Right atrium auricular region (tissue), 2 donors: ENCODE measurements around the gene ZNF771. TPM values are rescaled to one million over a fixed set of nuclear protein-coding genes. Genes with fewer than 3 reads are reported as not detected.
A peak's percentile ranks its signal among the peaks of the same experiment; 100 is the strongest.

Source experiments
- DNase-seq: peaks from one replicate; pipeline ENCODE4 v3.0.0-alpha.2; 2019; ENCODE audit warnings: low spot score
- H3K27ac ChIP-seq, 2 donors: fragments of 200-600 bp; sonication (generic); 1 replicate in 1 of 2; 2 replicates in 1 of 2; pipeline ENCODE4 v1.5.1; 2016 to 2019
- H3K27me3 ChIP-seq, 2 donors: fragments of 200-600 bp; sonication (generic); one replicate each; pipeline versions ENCODE4 v1.5.1 to v1.6.0; 2017 to 2019
- H3K36me3 ChIP-seq: fragments of 200-600 bp; sonication (generic); one replicate; pipeline ENCODE4 v1.5.1; 2016
- H3K4me1 ChIP-seq, 2 donors: fragments of 200-600 bp; sonication (generic); one replicate each; pipeline versions ENCODE4 v1.5.1 to v1.6.0; 2017 to 2019
- H3K4me3 ChIP-seq, 2 donors: fragments of 200-600 bp; sonication (generic); 1 replicate in 1 of 2; 2 replicates in 1 of 2; pipeline ENCODE4 v1.5.1; 2017 to 2019; ENCODE audit warnings: mild to moderate bottlenecking in 1 of 2, moderate library complexity in 1 of 2
- H3K9me3 ChIP-seq, 2 donors: fragments of 200-600 bp; sonication (generic); one replicate each; pipeline ENCODE4 v1.5.1; 2019
- total RNA-seq, 2 donors: library from RNA; depleted of rRNA; stranded (reverse); fragments of >200 nt; gene quantifications; one replicate each; pipeline ENCODE4 v1.1.0, GENCODE V29; 2016
- TF ChIP-seq, protein P1 (sequence below), 2 donors: fragments of 200-600 bp; sonication (generic); IDR thresholded peaks; one replicate each; pipeline ENCODE4 v1.5.1; 2019; ENCODE audit warnings: antibody characterized with exemption in 2 of 2

Gene ZNF771
- total RNA-seq, 2 donors from 2014 or later = 13.0 to 14.3 TPM

DNA sequence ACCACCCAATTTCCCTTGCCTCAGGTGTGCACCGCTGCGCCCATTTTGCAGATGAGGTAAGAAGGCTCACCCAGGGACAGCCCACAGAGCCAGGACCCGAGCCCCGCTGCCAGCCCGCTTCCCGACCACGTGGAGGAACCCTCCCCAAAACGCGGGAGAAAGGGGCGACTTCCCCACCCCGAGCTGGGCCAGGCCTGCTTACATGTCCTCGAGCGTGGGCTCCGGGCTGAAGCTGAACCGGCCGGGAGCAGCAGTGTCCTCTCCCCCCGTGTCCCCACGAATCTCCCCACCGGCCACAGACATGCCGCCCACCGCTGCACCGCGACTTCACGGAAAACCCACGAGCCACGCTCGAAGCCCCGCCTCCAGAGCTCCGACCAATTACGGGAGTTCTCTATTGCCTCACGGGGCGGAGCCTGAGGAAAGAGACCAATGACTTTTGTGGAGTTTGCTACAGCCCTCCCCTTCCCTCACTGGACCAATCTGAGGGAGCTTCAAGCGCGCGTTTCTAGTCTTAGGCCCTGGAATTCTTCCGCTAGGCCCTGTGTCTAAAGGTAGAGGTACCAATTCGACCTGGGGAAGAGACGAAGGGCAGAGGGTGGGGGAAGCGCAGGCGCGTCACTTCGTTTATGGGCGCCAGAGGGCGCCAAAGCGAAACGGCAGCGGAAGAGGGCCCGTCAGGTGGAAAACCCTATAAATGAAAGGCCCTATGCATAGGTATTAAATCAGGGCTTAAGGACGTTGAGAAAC, 22.4 kb downstream of the ZNF771 start, which contains the start of gene DCTPP1:
DCTPP1 (minus strand) TSS at position 353 of the 750 bp plus-strand sequence; CDS start at position 303, 50 bp downstream.
- no peaks in the 10 kb centered on the region for H3K27me3 ChIP-seq
- peaks cover 4% of the 10 kb centered on the region for H3K36me3 ChIP-seq
- TF ChIP-seq, protein P1, sequence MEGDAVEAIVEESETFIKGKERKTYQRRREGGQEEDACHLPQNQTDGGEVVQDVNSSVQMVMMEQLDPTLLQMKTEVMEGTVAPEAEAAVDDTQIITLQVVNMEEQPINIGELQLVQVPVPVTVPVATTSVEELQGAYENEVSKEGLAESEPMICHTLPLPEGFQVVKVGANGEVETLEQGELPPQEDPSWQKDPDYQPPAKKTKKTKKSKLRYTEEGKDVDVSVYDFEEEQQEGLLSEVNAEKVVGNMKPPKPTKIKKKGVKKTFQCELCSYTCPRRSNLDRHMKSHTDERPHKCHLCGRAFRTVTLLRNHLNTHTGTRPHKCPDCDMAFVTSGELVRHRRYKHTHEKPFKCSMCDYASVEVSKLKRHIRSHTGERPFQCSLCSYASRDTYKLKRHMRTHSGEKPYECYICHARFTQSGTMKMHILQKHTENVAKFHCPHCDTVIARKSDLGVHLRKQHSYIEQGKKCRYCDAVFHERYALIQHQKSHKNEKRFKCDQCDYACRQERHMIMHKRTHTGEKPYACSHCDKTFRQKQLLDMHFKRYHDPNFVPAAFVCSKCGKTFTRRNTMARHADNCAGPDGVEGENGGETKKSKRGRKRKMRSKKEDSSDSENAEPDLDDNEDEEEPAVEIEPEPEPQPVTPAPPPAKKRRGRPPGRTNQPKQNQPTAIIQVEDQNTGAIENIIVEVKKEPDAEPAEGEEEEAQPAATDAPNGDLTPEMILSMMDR (IDR thresholded peaks at IDR 0.05) = peak; percentile 38 to 79
- H3K9me3 ChIP-seq = no peaks in the 10 kb centered on the region
- peak within 1 kb of the TSS; percentile 59 to 71 for H3K4me3 ChIP-seq
- H3K27ac ChIP-seq = peak within 1 kb of the TSS; percentile 69 to 77
- DNase-seq = peak; percentile 97
- H3K4me1 ChIP-seq = peaks cover 0 to 18% of the 10 kb centered on the region in 2 donors

DNA sequence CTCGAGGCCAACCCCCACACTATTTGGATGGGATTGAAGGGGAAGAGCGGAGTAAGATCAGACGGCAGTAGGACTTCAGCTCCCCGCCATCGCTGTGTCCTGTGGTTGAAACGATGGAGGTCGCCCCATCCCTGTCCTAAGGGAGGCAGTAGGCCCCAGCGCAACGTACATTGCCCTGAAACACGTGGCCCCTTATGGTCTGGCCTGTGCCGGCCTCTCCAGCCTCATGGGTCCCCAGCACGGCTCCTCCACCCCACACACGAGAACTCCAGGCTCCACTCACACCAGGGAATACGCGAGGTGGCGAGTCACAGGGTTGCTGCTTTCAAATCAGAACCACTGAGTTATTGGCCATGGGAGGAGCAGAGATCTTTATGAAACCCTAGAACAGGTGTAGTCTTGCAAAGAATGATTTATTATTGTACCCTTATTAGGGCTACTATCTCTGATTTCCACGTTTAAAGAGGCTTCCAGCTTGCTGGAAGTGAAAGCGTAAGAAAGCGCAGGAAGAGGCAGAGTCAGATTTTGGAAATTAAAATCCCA, 23.1 kb downstream of the ZNF771 start:
- peaks cover 4% of the 10 kb centered on the region for H3K36me3 ChIP-seq
- H3K27me3 ChIP-seq = no peaks in the 10 kb centered on the region
- peak overlapping the region; percentile 69 to 77 for H3K27ac ChIP-seq
- TF ChIP-seq, protein P1 (IDR thresholded peaks at IDR 0.05) = peak; percentile 3 to 45
- no peaks in the 10 kb centered on the region for H3K9me3 ChIP-seq
- H3K4me3 ChIP-seq = peak overlapping the region; percentile 8 to 71
- peaks cover 0 to 18% of the 10 kb centered on the region in 2 donors for H3K4me1 ChIP-seq
- DNase-seq = no peak

DNA sequence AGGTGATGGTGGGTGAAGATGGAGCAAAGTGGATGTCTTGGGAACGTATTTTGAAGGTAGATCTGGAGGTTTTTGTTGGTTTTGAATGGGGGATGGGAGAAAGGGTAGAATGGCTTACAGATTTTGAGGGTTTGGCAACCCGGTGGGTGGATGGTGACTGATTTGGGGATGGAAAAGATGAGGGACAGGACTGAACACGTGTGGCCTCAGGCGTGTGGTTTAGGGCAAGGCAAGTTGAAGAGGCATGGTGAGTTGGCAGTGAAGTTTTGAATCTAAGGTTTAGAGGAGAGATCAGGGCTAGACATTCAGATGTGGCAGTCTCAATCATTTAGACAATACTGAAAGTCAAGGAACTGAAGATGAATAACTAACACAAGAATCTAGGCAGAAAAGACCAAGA, 27.4 kb downstream of the ZNF771 start:
- peaks cover 0 to 6% of the 10 kb centered on the region in 2 donors for H3K4me1 ChIP-seq
- no peak overlapping the region for H3K27ac ChIP-seq
- no peak overlapping the region for H3K4me3 ChIP-seq
- H3K36me3 ChIP-seq = no peaks in the 10 kb centered on the region
- no peaks in the 10 kb centered on the region for H3K27me3 ChIP-seq
- H3K9me3 ChIP-seq = no peaks in the 10 kb centered on the region
- no peak for DNase-seq
- TF ChIP-seq, protein P1 (IDR thresholded peaks at IDR 0.05) = no peak

DNA sequence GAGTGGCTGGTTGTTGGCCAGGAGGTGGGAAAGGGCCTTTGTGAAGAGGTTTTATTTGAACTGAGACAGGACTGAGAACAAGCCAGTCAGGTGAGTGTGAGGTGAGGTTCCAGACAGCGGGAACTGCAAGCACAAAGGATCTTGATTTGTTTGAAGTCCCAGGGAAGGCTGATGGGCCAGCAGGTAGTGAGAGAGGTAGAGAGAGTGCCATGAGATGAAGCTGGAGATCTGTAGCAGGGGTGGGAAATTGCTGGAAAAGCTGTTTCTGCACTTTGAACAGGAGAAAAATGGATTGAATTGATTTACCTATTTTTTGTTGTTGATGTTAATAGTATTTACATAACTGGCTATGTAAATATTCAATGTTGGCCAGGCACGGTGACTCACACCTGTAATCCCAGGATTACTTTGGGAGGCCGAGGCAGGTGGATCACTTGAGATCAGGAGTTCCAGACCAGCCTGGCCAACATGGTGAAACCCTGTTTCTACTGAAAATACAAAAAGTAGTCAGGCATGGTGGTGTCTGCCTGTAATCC, 30.2 kb downstream of the ZNF771 start:
- TF ChIP-seq, protein P1 (IDR thresholded peaks at IDR 0.05) = no peak
- no peaks in the 10 kb centered on the region for H3K36me3 ChIP-seq
- no peak overlapping the region for H3K27ac ChIP-seq
- H3K4me1 ChIP-seq = no peaks in the 10 kb centered on the region
- no peak overlapping the region for H3K4me3 ChIP-seq
- DNase-seq = no peak
- H3K27me3 ChIP-seq = no peaks in the 10 kb centered on the region
- no peaks in the 10 kb centered on the region for H3K9me3 ChIP-seq

DNA sequence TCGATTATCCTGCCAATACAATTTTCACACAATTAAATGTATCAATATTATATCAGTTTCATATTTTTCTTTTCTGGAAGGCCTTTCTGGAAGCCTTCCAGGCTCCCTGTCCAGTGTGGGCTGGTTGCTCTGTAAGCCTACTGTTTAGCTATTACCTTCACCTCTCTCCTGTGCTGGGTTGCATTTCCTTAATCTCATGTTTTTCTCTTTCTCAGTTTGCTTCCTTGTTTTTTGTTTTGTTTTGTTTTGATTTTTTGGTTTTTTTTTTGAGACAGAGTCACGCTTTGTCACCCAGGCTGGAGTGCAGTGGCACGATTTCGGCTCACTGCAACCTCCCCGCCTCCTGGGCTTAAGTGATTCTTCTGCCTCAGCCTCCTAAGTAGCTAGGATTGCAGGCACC, 31.4 kb downstream of the ZNF771 start:
- no peaks in the 10 kb centered on the region for H3K27me3 ChIP-seq
- TF ChIP-seq, protein P1 (IDR thresholded peaks at IDR 0.05) = no peak
- no peak overlapping the region for H3K4me3 ChIP-seq
- H3K27ac ChIP-seq = no peak overlapping the region
- DNase-seq = no peak
- peaks cover 8% of the 10 kb centered on the region for H3K36me3 ChIP-seq
- no peaks in the 10 kb centered on the region for H3K9me3 ChIP-seq
- H3K4me1 ChIP-seq = no peaks in the 10 kb centered on the region
